Amygdala (tissue), 56 donors: ENCODE data around the gene RSPO4.

ENCODE experiments used
- DNase-seq, 56 donors: peaks; one replicate each; lab custom pipeline; 2025; lab: John Stamatoyannopoulos, UW

RSPO4 gene

GRCh38 chr20:913306-913849 lies 88.7 kb downstream of the RSPO4 start:
- DNase-seq = no peak

- DNase-seq = no peak
These were observed 90.1 kb downstream of the RSPO4 start for GRCh38 chr20:911882-912600.

- no peak for DNase-seq
These were observed 91.0 kb downstream of the RSPO4 start for GRCh38 chr20:910870-911770.

- DNase-seq = no peak
These were observed 91.8 kb downstream of the RSPO4 start for GRCh38 chr20:910132-910869.

- DNase-seq = no peak
These were observed 92.5 kb downstream of the RSPO4 start for GRCh38 chr20:909641-910040.
